Osteoblast (primary cell): ENCODE data around the gene SLC5A6. TPM values are rescaled to one million over a fixed set of nuclear protein-coding genes. Genes with fewer than 3 reads are reported as not detected.

ENCODE experiments used
- DNase-seq: peaks from one replicate; pipeline ENCODE4 v3.0.0; 2011; ENCODE audit warnings: low spot score, mixed read lengths; ENCODE audit not compliant: insufficient read length; ENCODE audit errors: missing footprints
- H2AFZ ChIP-seq: 2 replicates; pipeline ENCODE4 v1.6.0; 2011; ENCODE audit warnings: mild to moderate bottlenecking, low read length
- H3K27ac ChIP-seq: 2 replicates; pipeline ENCODE4 v1.5.1; 2011; ENCODE audit warnings: mild to moderate bottlenecking, low read depth, low read length, moderate library complexity
- H3K27me3 ChIP-seq: 2 replicates; pipeline ENCODE4 v1.6.0; 2012; ENCODE audit warnings: mild to moderate bottlenecking, control low read depth, inconsistent platforms, low read length, moderate library complexity; ENCODE audit not compliant: insufficient read depth
- H3K36me3 ChIP-seq: 2 replicates; pipeline ENCODE4 v1.5.1; 2011; ENCODE audit warnings: mild to moderate bottlenecking, low read length, control low read depth, moderate library complexity; ENCODE audit not compliant: insufficient read depth
- H3K4me1 ChIP-seq: 2 replicates; pipeline ENCODE4 v1.5.1; 2011; ENCODE audit warnings: mild to moderate bottlenecking, low read length, control low read depth, moderate library complexity; ENCODE audit not compliant: insufficient read depth
- H3K4me2 ChIP-seq: 2 replicates; pipeline ENCODE4 v1.6.0; 2011; ENCODE audit warnings: mild to moderate bottlenecking, low read length; ENCODE audit not compliant: insufficient read depth
- H3K4me3 ChIP-seq: fragments of 200-600 bp; sonication (generic); 3 replicates; pipeline ENCODE4 v1.5.1; 2012; ENCODE audit warnings: mild to moderate bottlenecking, low read length, inconsistent platforms; ENCODE audit not compliant: insufficient read depth
- H3K79me2 ChIP-seq: 2 replicates; pipeline ENCODE4 v1.6.0; 2012; ENCODE audit warnings: mild to moderate bottlenecking, low read length, control low read depth, inconsistent platforms; ENCODE audit not compliant: insufficient read depth
- H3K9me3 ChIP-seq: 2 replicates; pipeline ENCODE4 v1.5.1; 2011; ENCODE audit warnings: low read depth, low read length, control low read depth
- H4K20me1 ChIP-seq: 2 replicates; pipeline ENCODE4 v1.6.0; 2012; ENCODE audit warnings: mild to moderate bottlenecking, low read length, control low read depth; ENCODE audit not compliant: insufficient read depth
- CTCF ChIP-seq: IDR thresholded peaks from 2 replicates; pipeline ENCODE4 v1.5.1; 2011; ENCODE audit warnings: mild to moderate bottlenecking, low read depth, low read length, moderate library complexity; ENCODE audit errors: extremely low read depth
- total RNA-seq: library from RNA; depleted of rRNA; stranded (reverse); fragments of >200 nt; gene quantifications from 2 replicates; pipeline ENCODE4 v1.2.3, GENCODE V29; 2012

Gene SLC5A6
- total RNA-seq, 1 donor = 14.1 TPM

- Histone ChIP-seq H3K9me3 (no peaks in the 10 kb centered on the region), H3K79me2 (no peaks in the 10 kb centered on the region), H3K4me3 (peak overlapping the region; percentile 9), H2AFZ (peak overlapping the region; percentile 20), H3K4me2 (peak overlapping the region; percentile 42), H4K20me1 (no peaks in the 10 kb centered on the region), H3K4me1 (peaks cover 73% of the 10 kb centered on the region), H3K27ac (peak overlapping the region; percentile 90), H3K27me3 (no peaks in the 10 kb centered on the region), H3K36me3 (no peaks in the 10 kb centered on the region)
- peak; percentile 81 for DNase-seq
- no peak for TF ChIP-seq CTCF
Measured at GRCh38 chr2:27185331-27186026, 26.6 kb downstream of the SLC5A6 start.

DNA sequence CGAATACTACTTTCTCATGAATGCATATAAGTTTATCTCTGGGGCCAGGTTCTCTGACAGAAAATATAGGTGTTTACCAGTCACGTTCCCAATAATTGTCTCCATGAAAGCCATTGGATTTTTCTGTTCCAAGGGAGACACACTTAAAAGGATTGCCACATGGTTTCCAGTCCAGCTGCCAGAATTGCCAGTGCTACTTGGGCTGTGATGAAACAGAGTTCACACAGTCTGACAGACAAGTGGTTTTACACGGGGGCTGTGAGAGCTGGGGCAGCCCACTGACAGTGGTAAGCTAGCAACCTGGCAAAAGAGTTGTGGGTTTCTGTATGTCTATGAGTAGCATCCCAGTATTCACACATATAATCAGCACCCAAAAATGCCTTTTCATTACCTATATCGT, 28.0 kb downstream of the SLC5A6 start:
- no peaks in the 10 kb centered on the region for H3K36me3 ChIP-seq
- DNase-seq = no peak
- H3K4me2 ChIP-seq = no peak overlapping the region
- peaks cover 86% of the 10 kb centered on the region for H3K4me1 ChIP-seq
- no peaks in the 10 kb centered on the region for H4K20me1 ChIP-seq
- H3K4me3 ChIP-seq = no peak overlapping the region
- H3K27me3 ChIP-seq = no peaks in the 10 kb centered on the region
- H3K27ac ChIP-seq = peak overlapping the region; percentile 90
- H3K79me2 ChIP-seq = no peaks in the 10 kb centered on the region
- no peaks in the 10 kb centered on the region for H3K9me3 ChIP-seq
- TF ChIP-seq CTCF = no peak
- H2AFZ ChIP-seq = no peak overlapping the region

DNA sequence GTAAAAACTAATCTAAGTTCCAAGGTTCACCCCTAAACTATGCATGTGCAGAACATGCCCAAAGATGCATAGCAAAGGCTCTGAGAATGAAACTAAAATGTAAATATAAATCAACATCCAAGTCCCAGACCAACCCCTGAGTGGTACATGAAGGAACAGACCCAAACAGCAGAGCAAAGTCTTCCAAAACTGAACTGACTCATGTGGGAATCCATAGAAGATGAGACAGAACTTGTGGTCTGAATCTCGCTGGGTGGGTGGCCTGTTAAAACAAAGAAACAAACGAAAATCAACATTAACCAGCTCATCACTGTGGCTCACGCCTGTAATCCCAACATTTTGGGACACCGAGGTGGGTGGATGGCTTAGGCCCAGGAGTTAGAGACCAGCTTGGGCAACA, 29.7 kb downstream of the SLC5A6 start:
- Histone ChIP-seq H3K27me3 (peaks cover 5% of the 10 kb centered on the region), H4K20me1 (no peaks in the 10 kb centered on the region), H3K4me1 (peaks cover 81% of the 10 kb centered on the region), H3K27ac (peak overlapping the region; percentile 90), H2AFZ (no peak overlapping the region), H3K4me2 (peak overlapping the region; percentile 60), H3K4me3 (no peak overlapping the region), H3K36me3 (no peaks in the 10 kb centered on the region), H3K9me3 (no peaks in the 10 kb centered on the region), H3K79me2 (no peaks in the 10 kb centered on the region)
- no peak for TF ChIP-seq CTCF
- peak; percentile 19 for DNase-seq

GRCh38 chr2:27179344-27180000, 32.6 kb downstream of the SLC5A6 start:
- no peak for TF ChIP-seq CTCF
- no peak overlapping the region for H2AFZ ChIP-seq
- H3K36me3 ChIP-seq = no peaks in the 10 kb centered on the region
- H3K4me2 ChIP-seq = peak overlapping the region; percentile 31
- H3K4me1 ChIP-seq = peaks cover 54% of the 10 kb centered on the region
- no peaks in the 10 kb centered on the region for H3K9me3 ChIP-seq
- H3K4me3 ChIP-seq = no peak overlapping the region
- no peak for DNase-seq
- H4K20me1 ChIP-seq = no peaks in the 10 kb centered on the region
- peaks cover 12% of the 10 kb centered on the region for H3K27me3 ChIP-seq
- H3K27ac ChIP-seq = peak overlapping the region; percentile 66
- H3K79me2 ChIP-seq = no peaks in the 10 kb centered on the region
